Hematopoietic multipotent progenitor cell treated with erythropoietin and hydrocortisone succinate and interleukin-3 and kit ligand, for 15 days (in vitro differentiated cells): ENCODE results near the gene PGR.

Experiments
- DNase-seq: peaks from one replicate; pipeline ENCODE4 v3.0.0-alpha.2; 2015; ENCODE audit warnings: low spot score

The PGR gene

DNA sequence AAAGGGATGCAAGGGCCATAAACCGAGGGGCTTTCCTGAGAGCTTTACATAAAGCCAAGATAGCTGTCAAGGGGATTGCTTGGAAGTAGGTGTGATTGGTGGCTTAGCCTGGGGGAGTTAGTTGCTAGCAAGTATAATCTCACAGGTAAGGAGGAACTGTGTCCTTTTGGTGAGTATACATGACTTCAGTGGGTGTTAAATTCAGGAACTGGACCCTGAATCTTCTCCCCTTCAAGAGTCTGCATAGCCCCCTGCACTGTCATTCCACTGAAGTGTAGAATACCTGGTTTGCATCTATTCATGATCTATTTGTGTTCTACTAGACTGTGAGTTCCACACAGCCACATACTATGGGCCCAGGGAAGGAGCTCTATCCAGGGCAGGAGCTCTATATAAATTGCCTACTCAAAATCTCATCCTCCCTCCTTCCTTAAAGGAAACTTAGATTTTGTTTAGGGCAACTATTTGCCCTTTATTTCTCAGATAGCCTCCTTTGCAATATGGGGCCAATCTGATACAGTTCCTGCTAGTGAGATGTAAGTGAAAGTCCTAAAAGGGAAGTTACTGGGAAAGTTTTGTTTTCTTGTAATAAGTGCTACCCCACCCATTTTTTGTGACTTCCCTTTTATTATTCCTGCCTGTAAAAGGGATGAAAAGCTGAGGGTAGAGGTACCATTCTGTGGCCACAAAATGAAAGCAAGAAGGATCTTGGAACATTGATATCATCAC is 120.5 kb downstream of the PGR start:
- DNase-seq, result no peak

- DNase-seq, result no peak
These were observed 126.1 kb downstream of the PGR start for GRCh38 chr11:101003468-101003867.

DNA sequence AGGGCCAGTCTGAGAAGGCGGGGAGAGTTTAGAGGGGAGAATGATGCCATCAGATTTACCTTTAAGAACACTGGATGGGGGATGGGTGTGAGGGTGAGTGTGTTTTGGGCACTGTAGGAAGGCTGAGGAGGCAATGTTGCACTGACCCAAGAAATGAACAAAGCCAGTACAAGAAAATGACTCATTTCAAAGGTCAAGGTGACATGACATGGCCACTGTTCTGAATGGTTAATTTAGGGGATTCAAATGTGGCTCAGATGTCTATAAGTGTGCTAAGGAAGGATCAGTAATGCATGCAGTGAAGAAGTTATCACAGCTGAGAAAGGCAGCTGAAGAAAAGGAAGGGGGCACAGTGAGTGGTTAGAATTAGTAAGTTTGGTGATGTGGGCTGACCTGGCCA is 129.9 kb downstream of the PGR start:
- DNase-seq, result no peak

DNA sequence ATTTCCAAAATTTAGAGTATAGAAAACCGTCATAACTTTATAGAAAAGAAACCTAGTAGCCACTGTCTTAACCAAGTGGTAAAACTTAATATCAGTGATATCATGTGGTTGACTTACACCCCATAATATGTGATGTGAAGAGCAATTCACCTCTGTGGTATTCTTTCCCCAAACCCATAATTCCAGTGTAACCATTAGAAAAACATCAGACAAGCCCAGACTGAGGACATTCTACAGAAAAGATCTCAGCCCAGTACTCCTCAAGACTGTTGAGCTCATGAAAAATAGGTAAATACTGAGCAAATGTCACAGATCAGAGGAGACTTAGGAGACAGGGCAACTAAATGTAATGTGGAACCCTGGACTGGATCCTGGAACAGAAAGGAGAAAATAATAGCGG is 134.6 kb downstream of the PGR start:
- no peak for DNase-seq

DNA sequence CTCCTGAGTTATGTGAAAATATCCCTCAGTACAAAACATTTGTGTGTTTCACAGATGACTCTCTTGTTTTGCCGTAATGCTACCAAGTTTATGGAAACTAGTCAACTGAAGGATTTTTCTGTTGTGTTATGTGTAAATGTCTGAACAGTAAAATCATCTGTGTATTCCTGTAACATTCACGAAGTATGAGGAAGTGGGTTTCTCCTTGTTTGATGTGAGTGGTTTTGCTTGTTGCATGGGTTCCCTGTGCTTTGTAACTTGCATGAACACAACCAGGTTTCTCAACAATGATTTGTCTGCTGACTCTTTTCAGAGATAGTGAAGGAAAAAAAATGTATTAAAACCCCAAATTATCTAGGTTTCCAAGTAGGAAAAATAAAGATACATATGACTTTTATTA is 138.1 kb downstream of the PGR start:
- DNase-seq, result no peak

GRCh38 chr11:100990931-100991330 is 138.7 kb downstream of the PGR start:
- no peak for DNase-seq

DNA sequence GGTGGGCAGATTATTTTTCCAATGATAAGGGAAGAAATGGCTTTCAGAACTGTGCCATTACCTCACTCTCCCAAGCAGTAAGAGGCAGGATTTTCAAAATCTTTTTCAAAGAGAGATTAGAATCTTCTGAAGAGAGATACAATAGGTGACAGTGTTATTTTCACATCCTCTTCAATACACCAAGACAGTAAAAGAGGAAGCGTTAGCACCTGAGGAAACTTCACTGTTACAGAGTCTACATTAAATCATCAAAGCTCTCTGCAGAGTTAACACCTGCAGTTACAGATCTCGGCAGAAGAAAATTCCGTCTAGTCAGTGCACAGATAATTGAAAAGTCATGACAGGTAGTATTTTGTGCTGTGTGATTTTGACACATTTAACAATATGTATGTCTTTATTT is 144.9 kb downstream of the PGR start:
- DNase-seq, result no peak

GRCh38 chr11:100981196-100981824 is 148.3 kb downstream of the PGR start:
- no peak for DNase-seq

GRCh38 chr11:100980156-100980555 is 149.5 kb downstream of the PGR start:
- DNase-seq, result no peak
